HepG2 (cell line): ENCODE data around the gene LCA5. TPM values are rescaled to one million over a fixed set of nuclear protein-coding genes. Genes with fewer than 3 reads are reported as not detected.

ENCODE experiments used
- ARID5B ChIP-seq: IDR thresholded peaks from 2 replicates; pipeline ENCODE4 v1.4.0; 2020; ENCODE audit warnings: mild to moderate bottlenecking, missing genetic modification reagents
- ATF4 ChIP-seq, 2 experiments: fragments of 450-650 bp in 1 of 2; sonication (generic) in 1 of 2; formaldehyde crosslinking; IDR thresholded peaks; 2 replicates each; pipeline versions ENCODE4 v1.5.0 to v1.8.0; 2020 to 2022; ENCODE audit warnings: mild to moderate bottlenecking in 1 of 2, missing genetic modification reagents in 1 of 2
- CBFB ChIP-seq: sonication (generic); formaldehyde crosslinking; IDR thresholded peaks from 2 replicates; pipeline ENCODE4 v1.4.0; 2020; ENCODE audit warnings: missing genetic modification reagents
- CREBL2 ChIP-seq: sonication (generic); formaldehyde crosslinking; IDR thresholded peaks from 2 replicates; pipeline ENCODE4 v1.8.1; 2023; ENCODE audit warnings: missing genetic modification reagents, mild to moderate bottlenecking, borderline replicate concordance
- CTCF ChIP-seq: sonication (generic); formaldehyde crosslinking; IDR thresholded peaks from 2 replicates; pipeline ENCODE4 v1.5.0; 2020; ENCODE audit warnings: mild to moderate bottlenecking, missing genetic modification reagents, moderate library complexity
- HCFC1 ChIP-seq: fragments of 150-350 bp; IDR thresholded peaks from 2 replicates; pipeline ENCODE4 v1.6.1; 2014; ENCODE audit warnings: low read depth, low read length
- NCOA5 ChIP-seq: sonication (generic); formaldehyde crosslinking; IDR thresholded peaks from 2 replicates; pipeline ENCODE4 v1.4.0; 2020; ENCODE audit warnings: missing genetic modification reagents
- ONECUT2 ChIP-seq: sonication (generic); formaldehyde crosslinking; IDR thresholded peaks from 2 replicates; pipeline ENCODE4 v1.4.0; 2020; ENCODE audit warnings: missing genetic modification reagents
- PITX1 ChIP-seq: sonication (generic); formaldehyde crosslinking; IDR thresholded peaks from 2 replicates; pipeline ENCODE4 v1.5.1; 2020; ENCODE audit warnings: mild to moderate bottlenecking, missing genetic modification reagents
- PLRG1 ChIP-seq: fragments of 450-650 bp; conservative IDR thresholded peaks from 2 replicates; pipeline ENCODE4 v1.6.1; 2016
- RAD21 ChIP-seq: fragments of 450-650 bp; formaldehyde crosslinking; IDR thresholded peaks from 2 replicates; pipeline ENCODE4 v1.5.0; 2020; ENCODE audit warnings: mild to moderate bottlenecking
- SATB2 ChIP-seq: sonication (generic); formaldehyde crosslinking; IDR thresholded peaks from 2 replicates; pipeline ENCODE4 v1.5.0; 2020; ENCODE audit warnings: missing genetic modification reagents
- SETDB1 ChIP-seq: sonication (generic); formaldehyde crosslinking; IDR thresholded peaks from 2 replicates; pipeline ENCODE4 v1.5.1; 2020; ENCODE audit warnings: missing genetic modification reagents, mild to moderate bottlenecking, borderline replicate concordance
- SMC3 ChIP-seq: IDR thresholded peaks from 2 replicates; pipeline ENCODE4 v1.6.1; 2011; ENCODE audit warnings: low read length, improper control_type of control experiment
- SRF ChIP-seq: IDR thresholded peaks from 2 replicates; pipeline ENCODE4 v1.6.1; 2011; ENCODE audit warnings: mild to moderate bottlenecking, low read depth, low read length, moderate library complexity
- STAG1 ChIP-seq: sonication (generic); formaldehyde crosslinking; IDR thresholded peaks from 2 replicates; pipeline ENCODE4 v1.4.0; 2020; ENCODE audit warnings: missing genetic modification reagents
- TBX2 ChIP-seq: sonication (generic); formaldehyde crosslinking; IDR thresholded peaks from 2 replicates; pipeline ENCODE4 v1.5.0; 2020; ENCODE audit warnings: missing genetic modification reagents, mild to moderate bottlenecking, borderline replicate concordance
- XRCC5 ChIP-seq: fragments of 200-400 bp; formaldehyde crosslinking; optimal IDR thresholded peaks from 2 replicates; pipeline ENCODE3; 2017; ENCODE audit warnings: mild to moderate bottlenecking, low read length
- ZFX ChIP-seq: sonication (generic); formaldehyde crosslinking; IDR thresholded peaks from 2 replicates; pipeline ENCODE4 v1.4.0; 2020; ENCODE audit warnings: mild to moderate bottlenecking, low read depth, missing genetic modification reagents, moderate library complexity
- ZNF224 ChIP-seq: sonication (generic); formaldehyde crosslinking; IDR thresholded peaks from 2 replicates; pipeline ENCODE4 v1.5.0; 2020; ENCODE audit warnings: mild to moderate bottlenecking, missing genetic modification reagents
- ZNF543 ChIP-seq: sonication (generic); formaldehyde crosslinking; IDR thresholded peaks from 2 replicates; pipeline ENCODE4 v1.4.0; 2020; ENCODE audit warnings: mild to moderate bottlenecking, missing genetic modification reagents
- ZNF678 ChIP-seq: sonication (generic); formaldehyde crosslinking; IDR thresholded peaks from 2 replicates; pipeline ENCODE4 v1.4.0; 2020; ENCODE audit warnings: mild to moderate bottlenecking, missing genetic modification reagents
- ZNF761 ChIP-seq: sonication (generic); formaldehyde crosslinking; conservative IDR thresholded peaks from 2 replicates; pipeline ENCODE4 v1.4.0; 2020; ENCODE audit warnings: mild to moderate bottlenecking, missing genetic modification reagents
- ZUFSP ChIP-seq: sonication (generic); formaldehyde crosslinking; IDR thresholded peaks from 2 replicates; pipeline ENCODE4 v1.9.0; 2021; ENCODE audit warnings: missing genetic modification reagents, mild to moderate bottlenecking, borderline replicate concordance
- polyA plus RNA-seq, 8 experiments: library from polyadenylated mRNA; depleted of rRNA in 3 of 8; stranded (reverse) in 7 of 8; unstranded in 1 of 8; fragments of >200 nt; fragmentation: Illumina TruSeq in 4 of 8; extraction: Trizol in 4 of 8; gene quantifications; 2 replicates each; pipeline versions ENCODE4 v1.2.1 to v1.2.3, GENCODE V29; 2011 to 2016; ENCODE audit warnings: low read depth in 4 of 8, missing spikeins in 1 of 8, mixed read lengths in 1 of 8; ENCODE audit not compliant: insufficient read depth in 1 of 8
- total RNA-seq, 5 experiments: library from RNA; depleted of rRNA; stranded (reverse); fragments of >200 nt; fragmentation: Illumina TruSeq; extraction: Trizol; gene quantifications; 2 replicates each; pipeline ENCODE4 v1.2.3, GENCODE V29; 2016; ENCODE audit warnings: low read depth in 1 of 5

LCA5 gene
- total and polyA plus RNA-seq, 2 of the 13 experiments (the other 11 are each of a cell fraction or from before 2014, with no cell fraction given): 0.84 to 4.6 TPM

- TF ChIP-seq ATF4 (CRISPR knock-in tag; IDR thresholded peaks at IDR 0.05) (no peak), RAD21 (CRISPR knock-in tag) (peak; percentile 18; the same call in 1 of the 2 replicates), XRCC5 (peak; percentile 22), ZUFSP (CRISPR knock-in tag) (no peak), CREBL2 (CRISPR knock-in tag) (no peak), TBX2 (CRISPR knock-in tag) (no peak), SETDB1 (no peak), SRF (peak; percentile 77), ZNF543 (CRISPR knock-in tag) (no peak), ARID5B (CRISPR knock-in tag) (no peak), PLRG1 (no peak), STAG1 (peak; percentile 31), HCFC1 (no peak), ZNF224 (CRISPR knock-in tag) (no peak), CTCF (CRISPR knock-in tag) (peak; percentile 29; the same call in 1 of the 2 replicates), ONECUT2 (CRISPR knock-in tag) (no peak), ZFX (0 out of 2 replicates have a peak, but pooled peaks have one; percentile 26), NCOA5 (CRISPR knock-in tag) (no peak), PITX1 (CRISPR knock-in tag) (no peak), ZNF761 (no peak), ZNF678 (CRISPR knock-in tag) (no peak), CBFB (no peak), SMC3 (peak; percentile 62; the same call in 1 of the 2 replicates), SATB2 (CRISPR knock-in tag) (no peak)
These were observed 49.3 kb upstream of the LCA5 start (continued) for GRCh38 chr6:79586548-79586947.
